HG03135 (cell line): Measurements from ENCODE around the gene CHD5.

ENCODE experiments used
- ATAC-seq: cut with Tn5 transposase; IDR thresholded peaks from one replicate; pipeline ENCODE4 v1.9.1; 2021; ENCODE audit warnings: mild to moderate bottlenecking, moderate library complexity; ENCODE audit not compliant: unreplicated experiment

CHD5 gene

DNA sequence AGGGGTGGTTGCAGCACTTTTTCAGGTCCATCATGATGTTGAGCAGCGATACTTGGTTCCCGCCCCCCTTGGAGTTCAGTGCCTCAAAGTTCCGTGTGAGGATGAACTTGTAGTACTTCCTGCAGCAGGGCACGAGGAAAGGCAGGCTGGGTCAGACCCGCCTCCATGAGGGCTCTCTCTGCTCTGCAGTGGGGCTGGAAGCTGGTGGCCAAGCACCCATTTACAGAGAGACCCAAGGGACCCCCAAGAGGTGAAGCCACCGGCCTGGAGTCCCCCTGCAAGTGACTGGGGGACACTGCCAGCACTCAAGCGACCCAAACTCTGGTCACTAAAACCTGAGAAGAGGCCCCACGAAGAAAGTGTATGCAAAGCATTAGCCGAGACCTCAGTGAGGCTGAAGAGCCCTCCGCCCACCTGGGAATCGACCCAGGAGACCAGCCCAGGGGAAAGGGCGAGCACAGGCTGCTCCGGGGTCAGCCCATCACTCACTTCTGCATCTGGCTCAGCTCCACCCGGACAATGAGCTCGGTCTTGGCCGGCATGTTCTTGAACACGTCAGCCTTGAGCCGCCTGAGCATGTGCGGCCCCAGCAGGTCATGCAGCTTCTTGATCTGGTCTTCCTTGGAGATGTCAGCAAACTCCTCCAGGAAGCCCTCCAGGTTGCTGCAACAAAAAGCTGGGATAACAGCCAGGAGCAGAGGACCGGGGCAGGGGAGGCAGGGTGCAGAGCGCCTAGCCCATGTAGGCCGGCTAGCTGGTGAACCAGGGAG lies 45.2 kb downstream of the CHD5 start:
- ATAC-seq: no peak

DNA sequence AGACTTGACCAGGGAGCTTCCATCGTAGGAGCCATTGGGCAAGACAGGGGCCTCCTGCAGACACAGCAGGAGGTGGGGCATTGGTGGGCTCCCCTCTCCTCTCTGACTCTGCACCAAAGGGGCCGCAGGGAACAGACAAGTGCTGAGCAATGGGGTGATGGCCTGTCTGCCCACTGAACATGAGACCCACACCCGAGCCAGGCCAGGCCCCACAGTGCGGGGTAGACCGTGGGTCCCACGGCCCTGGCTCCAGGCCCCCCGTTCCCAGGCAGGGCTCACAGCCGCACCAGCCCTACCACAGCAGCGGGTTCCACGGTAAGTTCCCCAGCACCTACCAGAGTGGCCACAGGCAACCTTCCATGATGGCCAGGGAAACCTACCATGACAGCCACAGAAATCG lies 45.9 kb downstream of the CHD5 start:
- ATAC-seq: no peak

DNA sequence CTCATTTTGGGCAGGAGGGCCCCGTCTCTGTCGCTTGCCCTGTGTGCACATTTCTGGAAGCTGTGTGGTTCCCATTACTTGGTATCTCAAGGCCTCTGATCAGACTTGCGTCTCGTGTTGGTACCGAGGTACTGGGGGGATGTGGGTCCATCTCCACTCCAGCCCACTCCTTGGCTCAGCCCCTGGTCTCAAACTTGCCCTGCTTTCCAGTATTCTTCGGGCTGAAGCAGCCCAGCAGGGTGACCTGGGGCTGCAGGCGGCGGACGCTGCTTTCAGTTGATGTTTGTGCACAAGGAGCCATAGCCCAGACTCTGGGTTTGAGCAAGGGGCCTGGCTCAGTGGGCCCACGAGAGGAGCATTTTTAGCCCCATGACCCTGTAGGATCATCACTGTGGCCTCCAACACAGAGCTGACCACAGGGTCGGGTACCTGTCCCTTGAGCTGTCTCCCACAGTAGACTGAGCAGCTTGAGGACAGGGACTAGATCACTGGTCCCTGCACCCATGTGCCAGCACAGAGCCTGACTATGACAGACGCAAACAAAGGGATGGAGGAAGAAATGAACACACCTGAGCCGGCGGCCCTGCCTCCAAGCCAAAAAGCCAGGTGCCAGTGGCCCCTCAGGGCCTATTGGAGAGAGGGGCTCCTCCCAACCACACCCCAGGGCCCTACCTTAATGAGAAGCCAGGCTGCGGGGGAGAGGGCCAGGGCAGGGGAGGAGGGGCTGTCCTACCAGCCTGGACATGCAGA lies 46.8 kb downstream of the CHD5 start:
- ATAC-seq: no peak

DNA sequence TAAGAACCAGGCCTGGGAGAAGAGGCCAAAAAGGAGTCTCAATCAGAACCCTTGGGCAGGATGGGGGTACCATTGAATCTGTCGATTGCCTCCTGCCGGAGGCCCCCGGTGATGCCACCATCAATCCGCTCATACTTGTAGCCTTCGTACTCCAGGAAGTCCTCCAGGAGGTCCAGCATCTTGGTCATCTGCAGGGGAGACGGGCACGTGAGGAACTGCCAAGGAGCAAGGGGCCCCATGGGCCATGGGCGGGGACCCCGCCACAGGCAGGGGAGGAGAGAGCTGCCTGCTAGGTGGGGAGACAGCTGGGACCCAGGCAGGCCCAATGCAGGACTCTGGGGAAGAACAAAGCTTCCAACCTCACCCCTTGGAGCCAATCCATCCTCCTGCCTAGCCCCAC lies 48.6 kb downstream of the CHD5 start:
- ATAC-seq: no peak

DNA sequence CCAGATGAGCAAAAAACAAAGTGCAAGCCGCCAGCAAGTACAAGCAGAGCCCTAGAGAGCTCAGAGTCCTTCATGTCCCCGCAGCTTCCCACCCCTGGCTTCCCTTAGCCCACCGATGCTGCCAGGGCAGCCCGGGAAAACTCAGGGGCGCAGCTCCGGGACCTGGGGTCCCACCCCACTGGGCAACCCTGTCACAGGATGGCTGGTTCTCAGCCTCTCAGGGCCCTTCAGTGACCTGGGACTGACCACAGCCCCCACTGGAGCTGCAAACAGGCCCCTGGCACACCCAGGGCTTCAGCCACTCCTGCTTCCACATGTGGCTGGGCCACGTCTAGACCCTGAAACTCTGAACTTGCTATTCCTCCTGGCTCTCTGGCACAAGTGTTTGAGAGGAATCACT lies 49.5 kb downstream of the CHD5 start:
- ATAC-seq: no peak

- no peak for ATAC-seq
Measured at GRCh38 chr1:6130036-6130435, 50.1 kb downstream of the CHD5 start.

- no peak for ATAC-seq
Measured at GRCh38 chr1:6129313-6129712, 50.8 kb downstream of the CHD5 start.

DNA sequence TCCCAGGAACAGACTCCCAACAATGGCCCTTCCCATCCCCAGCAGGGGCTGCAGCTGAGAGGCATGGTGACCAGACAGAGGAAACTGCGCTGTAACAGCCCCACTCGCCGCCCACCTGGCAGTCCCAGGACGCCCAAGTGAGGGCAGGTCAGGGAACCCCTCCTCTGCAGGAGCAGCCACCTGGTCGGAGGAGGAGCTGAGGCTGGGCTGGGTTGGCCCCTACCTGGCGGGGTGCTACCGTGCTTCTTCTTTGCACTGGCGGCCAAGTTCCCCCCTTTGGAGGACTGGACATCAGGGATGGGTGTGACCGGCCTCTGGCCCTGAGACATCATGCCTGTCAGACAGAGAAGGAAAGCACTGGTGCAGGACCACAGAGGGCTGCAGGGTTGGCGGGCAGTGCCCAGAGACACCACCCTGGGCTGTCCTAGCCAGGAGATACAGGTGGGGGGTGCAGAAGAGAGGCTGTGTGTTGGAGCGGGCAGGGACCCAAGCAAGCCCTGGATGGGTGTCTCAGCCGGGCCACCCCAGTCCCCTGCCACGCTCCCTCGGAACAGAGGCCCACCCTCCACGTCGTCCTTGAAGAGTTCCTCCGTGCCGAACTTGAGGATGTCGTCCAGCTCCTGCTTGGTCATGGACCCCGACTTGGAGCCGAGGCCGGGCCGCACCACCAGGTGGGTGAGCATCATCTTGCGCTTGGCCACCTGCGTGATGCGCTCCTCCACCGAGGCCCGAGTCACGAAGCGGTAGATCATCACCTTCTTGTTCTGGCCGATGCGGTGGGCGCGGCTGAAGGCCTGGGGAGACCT lies 51.6 kb downstream of the CHD5 start:
- no peak for ATAC-seq

DNA sequence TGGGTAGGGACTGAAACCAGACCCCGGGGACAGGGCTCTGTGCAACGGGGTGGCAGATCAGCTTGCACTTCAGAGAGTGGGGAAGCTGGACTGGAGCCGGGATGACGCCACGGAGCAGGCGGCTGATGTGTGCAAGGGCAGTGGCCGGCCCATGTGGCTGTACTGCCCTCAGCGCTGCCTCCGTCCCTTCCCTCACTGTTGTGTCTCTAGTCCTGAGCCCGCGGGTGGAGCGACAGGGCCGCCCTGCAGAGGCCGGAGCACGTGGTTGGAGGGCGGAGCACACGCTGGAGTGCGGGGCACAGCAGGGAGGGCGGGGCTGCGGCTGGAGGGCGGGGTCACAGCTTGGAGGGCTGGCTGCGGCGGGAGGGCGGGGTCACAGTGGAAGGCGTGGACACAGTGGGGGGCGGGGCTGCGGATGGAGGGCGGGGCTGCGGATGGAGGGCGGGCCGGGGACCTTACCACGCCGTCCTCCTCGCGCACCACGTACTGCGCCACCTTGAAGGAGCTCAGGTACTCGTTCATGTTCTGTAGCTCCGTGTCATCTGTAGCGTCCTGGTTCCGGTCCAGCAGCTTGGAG lies 52.4 kb downstream of the CHD5 start:
- ATAC-seq: no peak

DNA sequence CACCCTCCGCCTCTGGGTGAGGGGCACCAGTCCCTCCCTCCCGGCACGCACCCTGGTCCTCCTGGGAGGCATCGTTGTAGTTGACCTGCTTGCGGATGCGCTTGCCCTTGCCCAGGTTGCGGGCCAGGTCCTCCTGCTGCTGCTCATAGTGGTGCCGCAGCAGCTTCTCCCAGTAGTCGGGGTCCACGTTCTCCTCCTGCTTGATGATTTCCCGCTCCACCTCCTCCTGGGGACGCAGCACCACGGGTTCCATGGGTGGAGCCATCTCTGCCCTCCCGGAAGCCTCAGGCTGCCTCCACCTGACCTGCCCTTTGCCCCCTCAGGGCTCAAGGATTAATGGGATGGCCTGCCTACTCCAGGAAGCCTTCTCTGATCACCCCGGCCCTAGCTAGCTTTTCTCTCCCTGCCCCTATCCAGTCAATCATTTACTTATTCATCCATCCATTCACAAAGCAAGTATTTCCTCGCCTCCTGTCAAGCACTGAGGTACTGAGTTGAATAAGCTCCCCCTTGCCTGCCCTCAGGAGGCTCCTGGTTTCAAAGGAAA lies 53.5 kb downstream of the CHD5 start:
- ATAC-seq: no peak

- ATAC-seq: no peak
Measured at GRCh38 chr1:6126028-6126427, 54.1 kb downstream of the CHD5 start.

GRCh38 chr1:6125366-6125765 lies 54.8 kb downstream of the CHD5 start:
- ATAC-seq: no peak

- ATAC-seq: no peak
Measured at GRCh38 chr1:6124746-6125365, 55.3 kb downstream of the CHD5 start.

DNA sequence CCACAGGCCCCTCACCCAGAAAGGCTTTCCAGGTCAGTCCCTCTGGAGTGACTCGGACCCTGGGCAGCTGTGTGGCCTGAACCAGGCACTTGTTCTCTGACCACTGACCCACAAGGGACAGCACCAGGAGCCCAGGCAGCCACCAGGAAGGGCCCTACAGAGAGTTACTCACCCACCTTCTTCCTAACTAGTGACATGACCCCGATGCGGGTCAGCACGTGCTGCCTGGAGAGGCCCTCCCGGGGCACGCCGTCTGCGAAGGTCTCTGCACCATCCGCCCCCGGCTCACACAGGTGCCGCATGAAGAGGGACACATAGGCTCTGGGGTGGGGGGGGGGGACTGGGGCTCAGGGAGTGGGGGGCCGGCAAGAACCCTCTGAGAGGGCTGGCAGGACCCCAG lies 55.8 kb downstream of the CHD5 start:
- no peak for ATAC-seq

- no peak for ATAC-seq
Measured at GRCh38 chr1:6123816-6124215, 56.3 kb downstream of the CHD5 start.

DNA sequence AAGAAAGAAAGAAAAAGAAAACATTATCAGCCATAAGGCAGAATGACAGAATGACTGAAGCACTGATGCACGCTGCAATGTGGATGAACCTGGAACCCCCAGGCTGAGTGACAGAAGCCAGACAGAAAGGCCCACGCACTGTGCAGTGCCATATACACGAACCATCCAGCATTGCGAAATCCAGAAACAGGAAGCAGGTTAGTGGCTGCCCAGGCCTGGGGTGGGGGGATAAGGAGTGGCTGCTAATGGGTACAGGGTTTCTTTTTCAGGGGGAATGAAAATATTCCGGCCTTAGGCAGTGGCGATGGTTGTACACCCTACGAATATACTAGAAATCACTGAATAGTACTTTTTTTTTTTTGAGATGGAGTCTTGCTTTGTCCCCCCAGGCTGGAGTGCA lies 57.0 kb downstream of the CHD5 start:
- no peak for ATAC-seq

- ATAC-seq: no peak
Measured at GRCh38 chr1:6121651-6122370, 58.3 kb downstream of the CHD5 start.

DNA sequence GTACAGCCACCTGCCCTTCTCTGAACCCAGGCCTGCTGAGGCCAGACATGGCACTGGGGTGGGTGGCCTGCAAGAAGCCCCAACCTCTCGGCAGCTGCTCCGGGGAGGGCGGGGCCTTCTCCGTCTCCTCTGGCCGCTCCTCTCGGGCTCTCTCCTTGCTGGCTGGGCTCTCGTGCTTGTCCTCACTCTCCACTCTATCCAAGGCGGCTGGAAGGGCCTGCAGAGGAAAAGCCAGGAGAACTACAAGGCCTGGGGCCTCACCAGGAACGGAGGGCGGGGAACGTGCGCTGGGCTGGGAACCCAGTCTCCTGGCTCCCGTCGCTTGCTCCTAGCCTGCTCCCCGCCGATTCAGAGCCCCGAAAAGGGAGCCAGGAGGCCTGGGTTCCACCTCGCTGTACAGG lies 59.1 kb downstream of the CHD5 start:
- no peak for ATAC-seq

GRCh38 chr1:6118415-6118814 lies 61.7 kb downstream of the CHD5 start:
- no peak for ATAC-seq

DNA sequence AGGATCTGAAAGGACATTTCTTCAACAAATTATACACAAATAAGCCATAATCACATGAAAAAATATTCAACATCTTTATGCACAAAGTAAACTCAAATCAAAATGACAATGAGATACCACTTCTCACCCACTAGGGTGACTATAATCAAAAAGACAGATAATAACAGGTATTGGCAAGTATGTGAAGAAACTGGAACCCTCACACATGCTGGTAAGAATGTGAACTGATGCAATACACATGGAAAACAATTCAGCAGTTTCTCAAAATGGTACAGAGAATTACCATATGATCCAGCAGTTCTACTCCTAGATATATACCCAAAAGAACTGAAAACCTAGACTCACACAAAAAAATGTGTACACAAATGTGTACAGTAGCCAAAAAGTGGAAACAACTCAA lies 62.5 kb downstream of the CHD5 start:
- ATAC-seq: no peak
